BLaER1 treated with 17β-estradiol and CSF1 and Interleukin-3, amounts not matched to agents 10 nM and 100 nM (cell line): ENCODE data around the gene TESMIN.

Experiments
- H3K27ac ChIP-seq, 11 experiments: shearing (Covaris generic); formaldehyde crosslinking; 2 replicates each; pipeline ENCODE4 v1.8.1; 2022
- H3K27me3 ChIP-seq, 11 experiments: shearing (Covaris generic); formaldehyde crosslinking; 2 replicates each; pipeline ENCODE4 v1.8.1; 2022
- H3K36me3 ChIP-seq, 11 experiments: shearing (Covaris generic); formaldehyde crosslinking; 2 replicates each; pipeline ENCODE4 v1.8.1; 2022
- H3K4me1 ChIP-seq, 10 experiments: shearing (Covaris generic); formaldehyde crosslinking; 2 replicates each; pipeline ENCODE4 v1.8.1; 2022
- H3K4me2 ChIP-seq, 11 experiments: shearing (Covaris generic); formaldehyde crosslinking; 2 replicates each; pipeline ENCODE4 v1.8.1; 2022
- H3K4me3 ChIP-seq, 10 experiments: shearing (Covaris generic); formaldehyde crosslinking; 2 replicates each; pipeline ENCODE4 v1.8.1; 2022
- H3K9ac ChIP-seq, 11 experiments: shearing (Covaris generic); formaldehyde crosslinking; 2 replicates each; pipeline ENCODE4 v1.8.1; 2022
- H3K9me3 ChIP-seq, 11 experiments: shearing (Covaris generic); formaldehyde crosslinking; replicated peaks in 1 of 11; 2 replicates each; pipeline ENCODE4 v1.8.1; 2022
- H4K20me1 ChIP-seq, 11 experiments: shearing (Covaris generic); formaldehyde crosslinking; 2 replicates each; pipeline ENCODE4 v1.8.1; 2022
- Cebpa-rat ChIP-seq, 11 experiments: shearing (Covaris generic); IDR thresholded peaks; 2 replicates each; pipeline ENCODE4 v1.8.1; 2022

TESMIN gene

DNA sequence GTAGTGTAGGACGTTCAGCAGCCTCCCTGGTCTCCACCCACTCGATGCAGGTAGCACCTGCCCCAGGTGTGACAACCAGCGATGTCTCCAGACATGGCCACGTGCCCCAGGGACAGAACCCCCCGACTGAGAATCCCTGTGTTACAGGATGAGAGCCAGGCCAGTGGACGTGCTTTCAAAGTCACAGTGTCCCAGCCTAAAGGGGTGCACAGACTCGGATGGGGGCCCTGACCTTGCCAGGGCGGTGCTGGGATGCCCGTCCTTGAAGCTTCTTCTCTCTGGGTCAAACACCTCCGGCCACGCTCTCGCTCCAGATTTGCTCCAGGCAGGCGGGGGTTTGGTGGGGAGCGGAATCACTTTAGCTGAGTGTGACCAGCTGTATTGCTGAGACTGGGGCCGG lies 90.3 kb downstream of the TESMIN start:
- Histone ChIP-seq H3K27ac (no peak overlapping the region), H3K9ac (no peak overlapping the region), H3K4me3 (no peak overlapping the region), H3K27me3 (peaks cover 0 to 77% (median 41%) of the 10 kb centered on the region in 11 experiments; a peak in 16 of 22 replicates), H3K4me1 (peaks cover 13 to 75% (median 51%) of the 10 kb centered on the region in 10 experiments), H3K36me3 (peaks cover 0 to 3% (median 0%) of the 10 kb centered on the region in 11 experiments; a peak in 1 of 22 replicates), H3K4me2 (peak overlapping the region in 5 of 11 experiments; percentile 88 to 99 (median 96); a peak in 7 of 22 replicates), H4K20me1 (peaks cover 0 to 33% (median 15%) of the 10 kb centered on the region in 11 experiments; a peak in 14 of 22 replicates), H3K9me3 (peaks cover 13 to 31% (median 19%) of the 10 kb centered on the region in 11 experiments)
- no peak for TF ChIP-seq Cebpa-rat (IDR thresholded peaks at IDR 0.05)

DNA sequence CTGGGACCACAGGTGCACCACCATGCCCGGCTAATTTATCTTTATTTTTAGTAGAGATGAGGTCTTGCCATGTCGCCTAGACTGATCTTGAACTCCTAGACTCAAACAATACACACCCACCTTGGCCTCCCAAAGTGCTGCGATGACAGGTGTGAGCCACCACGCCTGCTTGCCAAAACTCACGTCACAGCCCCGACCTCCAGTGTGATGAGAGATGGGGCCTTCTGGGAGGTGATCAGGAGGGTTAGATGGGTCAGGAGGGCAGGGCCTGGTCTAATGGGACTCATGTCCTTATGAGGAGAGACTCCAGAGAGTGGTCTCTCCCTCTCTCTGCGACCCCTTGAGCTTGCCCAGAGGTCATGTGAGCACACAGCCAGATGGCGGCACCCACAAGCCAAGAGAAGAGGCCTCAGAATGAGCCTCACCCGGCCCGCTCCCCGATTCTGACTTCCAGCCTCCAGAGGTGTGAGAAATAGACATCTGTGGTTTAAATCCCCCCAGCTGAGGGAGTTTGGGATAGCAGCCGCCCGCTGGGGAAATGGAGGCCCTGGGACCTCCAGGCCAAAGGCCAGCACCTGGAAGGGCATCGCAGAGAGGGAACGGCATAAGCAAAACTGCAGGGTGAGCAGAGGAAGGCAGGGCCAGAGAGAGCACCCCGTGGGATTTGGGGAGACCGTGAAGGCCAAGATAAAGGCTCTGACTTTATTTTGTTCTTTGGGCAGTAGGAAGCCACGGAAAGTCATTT lies 91.1 kb downstream of the TESMIN start:
- Histone ChIP-seq H3K27me3 (peaks cover 0 to 77% (median 41%) of the 10 kb centered on the region in 11 experiments; a peak in 16 of 22 replicates), H3K4me1 (peaks cover 13 to 74% (median 51%) of the 10 kb centered on the region in 10 experiments), H4K20me1 (peaks cover 0 to 33% (median 15%) of the 10 kb centered on the region in 11 experiments; a peak in 14 of 22 replicates), H3K9ac (no peak overlapping the region; a peak in 1 of 22 replicates), H3K9me3 (peaks cover 19 to 39% (median 26%) of the 10 kb centered on the region in 11 experiments), H3K36me3 (peaks cover 0 to 3% (median 0%) of the 10 kb centered on the region in 11 experiments; a peak in 1 of 22 replicates), H3K4me2 (peak overlapping the region in 10 of 11 experiments; percentile 42 to 99 (median 89); a peak in 19 of 22 replicates), H3K27ac (no peak overlapping the region), H3K4me3 (no peak overlapping the region)
- TF ChIP-seq Cebpa-rat (IDR thresholded peaks at IDR 0.05), result no peak

DNA sequence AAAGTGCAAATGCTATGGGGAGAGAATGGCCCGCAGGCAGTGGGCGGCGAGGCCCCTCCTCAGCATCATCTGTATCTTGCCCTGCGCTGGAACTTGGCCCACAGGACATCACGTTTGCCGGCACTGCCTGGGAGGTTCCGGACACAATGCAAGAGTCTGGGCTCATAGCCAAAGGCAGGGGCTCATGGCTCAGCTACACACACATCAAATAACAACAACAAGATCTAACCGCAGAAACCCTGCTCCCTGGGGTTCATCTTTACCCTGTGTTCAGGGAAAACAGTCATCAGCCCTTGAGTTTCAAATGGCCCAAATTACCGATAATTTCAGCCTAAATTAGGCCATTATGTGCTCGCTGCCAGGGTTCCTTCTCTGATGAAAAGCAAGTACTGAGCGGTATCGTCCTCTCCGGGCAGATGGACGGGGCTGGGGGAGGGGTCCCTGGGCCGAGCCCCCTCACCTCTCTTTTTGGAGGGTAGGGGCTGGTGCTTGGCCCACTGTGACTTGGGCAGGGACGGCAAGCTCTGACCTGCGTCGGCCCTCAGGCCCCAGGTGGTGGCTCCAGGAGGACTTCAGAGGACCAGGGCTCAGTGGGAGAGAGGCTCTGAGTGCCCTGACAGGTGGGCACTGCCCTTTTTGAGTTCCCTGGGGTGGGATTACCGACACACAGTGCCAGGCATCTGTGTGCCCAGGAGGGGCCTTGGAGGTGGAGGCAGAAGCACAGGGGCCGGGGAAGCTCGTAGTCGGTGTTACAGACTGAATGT lies 92.0 kb downstream of the TESMIN start:
- peak overlapping the region in 4 of 11 experiments; percentile 5 to 59 (median 37); a peak in 5 of 22 replicates for H3K27ac ChIP-seq
- peak overlapping the region in 3 of 10 experiments; percentile 6 to 29 (median 11); a peak in 2 of 20 replicates for H3K4me3 ChIP-seq
- TF ChIP-seq Cebpa-rat (IDR thresholded peaks at IDR 0.05), result peak in 3 of 11 experiments; percentile 48 to 74 (median 50); a peak in 3 of 22 replicates
- H3K36me3 ChIP-seq, result peaks cover 0 to 3% (median 0%) of the 10 kb centered on the region in 11 experiments; a peak in 1 of 22 replicates
- peak overlapping the region; percentile 42 to 99 (median 88) for H3K4me2 ChIP-seq
- peak overlapping the region in 3 of 11 experiments; percentile 17 to 64 (median 29); a peak in 3 of 22 replicates for H3K9ac ChIP-seq
- H3K4me1 ChIP-seq, result peaks cover 13 to 65% (median 44%) of the 10 kb centered on the region in 10 experiments
- peaks cover 0 to 70% (median 37%) of the 10 kb centered on the region in 11 experiments; a peak in 16 of 22 replicates for H3K27me3 ChIP-seq
- peaks cover 0 to 33% (median 14%) of the 10 kb centered on the region in 11 experiments; a peak in 14 of 22 replicates for H4K20me1 ChIP-seq
- peaks cover 27 to 48% (median 35%) of the 10 kb centered on the region in 11 experiments for H3K9me3 ChIP-seq

- H3K36me3 ChIP-seq, result peaks cover 0 to 3% (median 0%) of the 10 kb centered on the region in 11 experiments; a peak in 1 of 22 replicates
- peak overlapping the region; percentile 42 to 99 (median 88); a peak in 21 of 22 replicates for H3K4me2 ChIP-seq
- no peak overlapping the region for H3K4me3 ChIP-seq
- H3K9ac ChIP-seq, result no peak overlapping the region
- peaks cover 13 to 58% (median 37%) of the 10 kb centered on the region in 10 experiments for H3K4me1 ChIP-seq
- TF ChIP-seq Cebpa-rat (IDR thresholded peaks at IDR 0.05), result no peak
- peaks cover 0 to 67% (median 33%) of the 10 kb centered on the region in 11 experiments; a peak in 16 of 22 replicates for H3K27me3 ChIP-seq
- peaks cover 27 to 49% (median 38%) of the 10 kb centered on the region in 11 experiments for H3K9me3 ChIP-seq
- no peak overlapping the region for H3K27ac ChIP-seq
- H4K20me1 ChIP-seq, result peaks cover 0 to 34% (median 11%) of the 10 kb centered on the region in 11 experiments; a peak in 14 of 22 replicates
Measured at GRCh38 chr11:68658661-68659060, 92.7 kb downstream of the TESMIN start.

DNA sequence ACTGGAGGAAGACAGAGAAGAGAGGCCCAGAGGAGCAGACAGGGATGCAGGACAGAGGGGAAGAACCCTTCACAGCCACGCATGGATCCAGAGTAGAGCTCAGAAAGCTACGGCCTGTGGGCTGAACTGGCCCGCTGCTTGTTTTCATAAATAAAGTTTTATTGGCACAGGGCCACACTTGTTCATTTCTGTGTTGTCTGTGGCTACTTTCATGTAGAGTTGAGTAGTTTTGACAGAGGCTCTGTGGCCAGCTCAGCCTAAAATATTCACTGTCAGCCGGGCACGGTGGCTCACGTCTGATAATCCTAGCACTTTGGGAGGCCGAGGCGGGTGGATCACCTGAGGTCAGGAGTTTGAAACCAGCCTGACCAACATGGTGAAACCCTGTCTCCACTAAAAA lies 93.2 kb downstream of the TESMIN start:
- Histone ChIP-seq H3K4me1 (peaks cover 14 to 56% (median 33%) of the 10 kb centered on the region in 10 experiments), H3K27ac (no peak overlapping the region), H3K36me3 (peaks cover 0 to 3% (median 0%) of the 10 kb centered on the region in 11 experiments; a peak in 1 of 22 replicates), H4K20me1 (peaks cover 0 to 39% (median 11%) of the 10 kb centered on the region in 11 experiments; a peak in 14 of 22 replicates), H3K9ac (no peak overlapping the region), H3K4me2 (peak overlapping the region in 6 of 11 experiments; percentile 76 to 99 (median 95); a peak in 10 of 22 replicates), H3K27me3 (peaks cover 0 to 67% (median 33%) of the 10 kb centered on the region in 11 experiments; a peak in 16 of 22 replicates), H3K9me3 (peaks cover 27 to 45% (median 37%) of the 10 kb centered on the region in 11 experiments), H3K4me3 (no peak overlapping the region)
- no peak for TF ChIP-seq Cebpa-rat (IDR thresholded peaks at IDR 0.05)
